Stimulated activated CD8-positive, alpha-beta memory T cell treated with anti-CD3 and anti-CD28 coated beads, Interleukin-4, amount 100 ng/mL, for 4 hours (primary cell): ENCODE measurements around the gene OLIG3.

ENCODE experiments used
- DNase-seq, 2 donors: peaks; one replicate each; pipeline ENCODE4 v3.0.0-alpha.2; 2020; ENCODE audit warnings: low read depth in 2 of 2, low spot score in 1 of 2

The OLIG3 gene

DNA sequence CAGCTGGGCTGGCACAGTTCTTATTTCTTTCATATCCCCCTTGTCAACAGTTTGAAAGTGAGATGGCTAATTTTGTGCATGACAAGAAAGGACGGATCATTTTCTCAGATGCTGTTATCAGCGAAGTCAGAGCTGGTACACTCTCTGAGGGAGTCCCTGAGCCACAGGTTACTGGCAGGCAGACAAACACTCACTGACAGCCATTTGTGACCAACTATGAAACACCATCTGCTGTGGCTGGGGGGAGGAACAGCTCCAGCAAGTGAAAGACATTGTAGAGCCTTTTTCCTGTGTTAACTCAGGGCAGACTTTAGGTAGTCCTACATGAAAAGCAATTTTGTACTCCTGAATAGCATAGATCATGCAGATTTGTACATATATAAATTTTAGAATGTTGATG lies 22.2 kb downstream of the OLIG3 start:
- no peak for DNase-seq

DNA sequence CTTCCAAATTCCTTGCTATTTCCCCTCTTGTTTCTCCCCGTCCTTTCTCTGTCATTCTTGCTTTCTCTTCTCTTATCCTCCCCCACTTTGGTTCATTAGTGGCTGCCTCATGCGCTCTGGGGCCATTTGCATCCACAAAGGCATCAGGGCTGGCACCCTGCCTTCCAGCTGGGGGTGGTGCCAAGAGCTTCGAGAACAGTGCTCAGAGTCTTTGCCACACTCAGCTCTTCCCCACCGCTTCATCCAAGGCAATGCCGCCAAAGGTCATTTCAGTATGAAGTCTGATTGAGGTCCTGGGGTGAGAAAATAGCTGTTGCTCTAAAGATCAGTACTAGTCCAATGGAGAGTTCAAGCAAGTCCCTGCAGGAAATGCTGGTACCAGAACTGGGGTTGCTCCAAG lies 22.7 kb downstream of the OLIG3 start:
- DNase-seq, result no peak

DNA sequence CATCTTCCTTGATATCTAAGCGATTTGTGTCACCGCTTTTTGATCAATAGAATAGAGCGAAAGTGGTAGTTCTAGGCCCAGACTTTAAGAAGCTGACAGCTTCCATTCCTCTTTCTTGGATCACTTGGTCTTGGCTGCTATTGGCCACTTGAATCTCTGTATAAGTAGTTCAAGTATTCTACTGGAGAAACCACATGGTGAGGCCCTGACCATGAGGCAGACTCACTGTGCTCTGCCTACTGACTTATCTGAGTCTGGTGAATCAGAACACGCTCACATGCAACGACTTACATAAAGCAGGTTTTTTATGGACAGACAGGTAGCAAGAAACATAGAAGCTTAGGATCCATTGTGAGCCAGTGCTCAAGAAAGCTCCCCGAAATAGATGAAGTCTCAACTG lies 27.0 kb downstream of the OLIG3 start:
- DNase-seq, result no peak

DNA sequence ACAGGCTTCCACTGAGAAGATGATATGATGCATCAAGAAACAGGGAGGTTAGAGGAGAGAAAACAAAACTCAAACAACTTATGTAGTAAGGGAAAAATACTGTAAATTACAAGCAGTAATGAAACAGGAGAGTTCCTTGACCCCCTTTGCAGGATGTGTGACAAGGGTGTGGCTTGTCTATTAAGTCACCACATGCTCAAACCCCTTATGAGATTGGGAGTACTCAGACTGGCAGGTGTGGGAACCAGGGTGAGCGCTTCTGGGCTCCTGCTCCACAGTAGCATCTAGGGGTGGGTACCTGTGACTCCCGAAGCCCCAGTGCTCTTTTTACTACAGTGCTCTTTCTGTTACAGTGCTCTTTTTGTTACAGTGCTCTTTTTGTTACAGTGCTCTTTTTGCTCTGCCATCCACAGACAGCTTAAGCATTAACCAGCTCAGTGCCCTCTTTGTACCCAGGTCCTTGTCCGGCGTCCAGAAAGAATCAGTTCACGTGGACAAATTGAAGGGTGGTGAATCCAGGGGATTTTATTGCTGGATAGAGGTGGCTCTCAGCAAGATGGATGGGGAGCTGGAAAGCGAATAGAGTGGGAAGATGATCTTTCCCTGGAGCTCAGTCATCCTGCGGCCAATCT lies 28.7 kb downstream of the OLIG3 start:
- no peak for DNase-seq

DNA sequence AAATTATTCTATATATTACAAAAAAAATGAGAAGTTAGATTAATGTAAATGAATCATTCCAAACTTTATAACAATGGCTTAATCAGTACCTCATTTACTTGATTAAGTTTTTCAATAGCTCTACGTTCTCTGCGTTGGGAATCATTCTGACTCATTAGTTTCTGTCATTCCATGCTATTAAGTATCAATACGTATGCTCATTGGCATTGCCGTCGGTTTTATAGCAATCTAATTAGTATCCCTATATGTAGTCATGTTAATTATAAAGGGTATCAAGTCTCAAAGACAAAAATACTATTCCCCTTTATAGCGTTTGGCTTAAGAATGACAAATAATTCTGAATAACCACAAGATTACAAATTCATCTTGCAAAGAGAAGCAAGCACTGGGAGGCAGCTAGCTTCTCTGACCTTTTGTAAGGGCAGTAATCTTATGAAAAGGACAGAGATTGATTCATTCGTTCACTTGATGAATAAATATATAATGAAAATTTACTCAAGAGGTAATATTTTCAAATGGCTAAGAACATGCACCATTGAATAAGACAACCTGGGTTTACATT lies 41.8 kb downstream of the OLIG3 start:
- DNase-seq, result no peak

DNA sequence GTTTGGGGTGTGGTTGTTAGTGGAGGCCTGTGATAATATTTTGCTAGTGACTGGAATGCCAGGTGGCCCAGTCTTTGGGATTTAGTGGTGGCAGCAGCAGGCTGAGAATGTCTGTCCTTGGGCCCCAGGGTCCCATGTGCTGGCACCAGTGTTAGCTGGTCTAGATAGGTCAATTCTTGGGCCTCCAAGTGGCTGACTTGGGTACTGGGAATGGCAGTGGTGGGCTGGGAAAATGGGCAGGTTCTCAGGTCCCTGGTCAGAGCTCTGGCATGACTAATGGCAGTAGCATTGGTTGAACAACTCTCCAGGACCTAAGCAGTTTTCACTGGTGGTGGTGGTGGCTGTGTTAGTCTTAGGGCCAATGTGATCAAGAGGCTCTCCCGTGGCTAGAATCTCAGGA lies 50.3 kb downstream of the OLIG3 start:
- no peak for DNase-seq
